GM18951 (cell line): ENCODE measurements around the gene ELAVL4.

Experiments used
- POLR2A ChIP-seq: IDR thresholded peaks from 4 replicates; pipeline ENCODE4 v1.6.1; 2011; ENCODE audit warnings: mild to moderate bottlenecking; ENCODE audit not compliant: insufficient read length, insufficient read depth; ENCODE audit errors: extremely low read depth
- in situ Hi-C: fragments of 300-500 bp; cut with MboI; formaldehyde crosslinking; loops from one replicate; pipeline ENCODE4 v1.12.0; 2022; ENCODE audit warnings: low sequenced_read_pairs, mixed read lengths, inconsistent platforms; ENCODE audit not compliant: unreplicated experiment

The ELAVL4 gene

DNA sequence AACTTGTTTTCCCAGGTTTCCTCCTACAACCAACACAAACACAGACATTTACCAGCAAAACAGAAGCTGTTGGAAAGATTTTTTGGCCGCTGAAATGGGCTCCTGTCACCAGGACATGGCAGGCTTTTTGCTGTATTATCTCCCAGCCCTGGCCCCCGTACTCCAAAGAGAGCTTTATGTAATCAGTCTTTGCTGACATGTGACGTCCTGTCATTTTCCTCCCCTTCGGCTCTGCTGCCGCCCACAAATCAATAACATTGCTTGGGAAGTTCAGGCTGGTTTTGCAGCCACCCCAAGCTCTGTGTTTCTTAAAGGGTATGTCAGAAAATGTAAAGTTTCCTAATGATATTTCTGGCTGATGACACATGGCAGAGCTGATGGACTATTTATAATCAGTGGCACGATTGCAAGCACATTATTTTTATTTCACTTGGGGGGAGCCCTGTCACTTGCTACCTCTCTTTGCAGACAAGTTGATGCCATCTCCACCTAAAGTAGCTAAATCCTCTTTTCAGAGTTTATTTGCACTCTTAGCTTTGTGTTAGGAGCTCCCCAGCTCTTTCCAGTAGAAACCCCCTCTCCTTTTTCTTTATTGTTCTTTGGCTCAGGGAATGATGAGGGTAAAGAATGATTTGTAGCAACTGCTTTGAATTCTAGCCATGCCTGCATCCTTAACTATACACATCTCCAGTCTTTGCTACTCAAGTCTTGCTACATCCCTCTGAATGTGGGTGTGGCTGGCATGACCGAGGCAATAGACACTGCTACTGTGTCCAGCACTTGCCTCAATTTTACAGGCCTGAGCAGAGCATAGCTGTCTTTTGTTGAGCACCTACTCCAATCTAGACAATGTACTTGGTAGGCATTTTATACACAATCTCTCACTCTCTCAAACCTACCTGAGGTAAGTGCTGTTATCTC lies 67.3 kb downstream of the ELAVL4 start:
- TF ChIP-seq POLR2A = no peak
- in situ Hi-C loops = no loop called here

DNA sequence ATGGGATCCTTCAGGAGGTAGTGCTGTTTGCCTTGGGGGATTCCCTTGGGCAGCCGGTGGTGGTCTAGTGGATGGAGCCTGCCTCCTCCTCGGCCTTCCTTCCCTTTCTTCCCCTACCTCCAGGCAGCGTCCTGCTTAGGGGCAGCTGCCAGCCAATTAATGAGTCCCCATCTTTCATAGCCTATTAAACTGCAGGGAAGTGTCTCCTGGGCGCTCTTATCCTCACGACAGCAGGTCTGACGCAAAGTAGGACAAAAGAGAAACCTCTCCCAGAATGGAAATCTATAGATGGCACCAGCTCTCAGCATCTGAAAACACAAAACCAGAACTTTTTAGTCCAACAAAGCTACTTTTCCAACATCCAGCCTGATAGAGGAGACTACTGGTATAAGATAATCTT lies 69.3 kb downstream of the ELAVL4 start:
- TF ChIP-seq POLR2A = no peak
- in situ Hi-C loops = no loop called here

DNA sequence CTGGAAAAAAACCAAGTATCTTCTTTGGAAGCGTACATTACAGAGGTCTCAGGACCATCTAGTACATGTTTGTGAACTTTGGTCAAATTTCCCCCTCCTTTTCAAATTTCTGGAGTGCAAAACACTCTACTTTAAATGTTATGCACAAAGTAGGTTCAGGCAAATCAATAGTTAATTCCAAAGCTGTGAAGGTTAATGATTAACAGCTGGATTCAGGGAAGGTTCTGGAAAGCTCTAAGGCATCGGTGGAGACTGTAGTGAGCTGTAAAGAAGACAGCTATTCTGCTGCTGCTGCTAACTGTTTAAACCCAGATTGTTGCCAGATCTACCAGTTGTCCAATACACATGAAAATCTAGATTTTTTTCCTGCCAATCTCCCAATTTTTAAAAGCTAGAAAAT lies 70.9 kb downstream of the ELAVL4 start:
- in situ Hi-C loops = no loop called here
- TF ChIP-seq POLR2A = no peak

DNA sequence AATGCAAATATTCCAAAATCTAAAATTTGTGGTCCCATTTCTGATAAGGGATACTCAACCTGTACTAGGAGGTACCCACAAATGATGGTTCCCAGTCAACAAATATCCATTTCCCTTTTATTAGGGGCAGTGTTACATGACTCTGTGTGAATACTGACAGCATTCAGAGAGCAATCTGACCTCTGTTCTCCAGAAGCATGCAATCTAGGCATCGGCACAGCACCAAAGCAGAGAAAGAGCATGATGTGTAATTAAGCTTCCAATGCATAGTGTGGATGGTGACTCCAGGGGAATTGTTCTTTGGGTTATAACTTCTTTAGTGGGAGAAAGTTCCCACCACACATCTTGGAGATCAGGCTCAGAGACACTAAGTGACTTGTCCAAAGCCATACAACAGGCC lies 71.6 kb downstream of the ELAVL4 start:
- TF ChIP-seq POLR2A = no peak
- in situ Hi-C loops = no loop called here

DNA sequence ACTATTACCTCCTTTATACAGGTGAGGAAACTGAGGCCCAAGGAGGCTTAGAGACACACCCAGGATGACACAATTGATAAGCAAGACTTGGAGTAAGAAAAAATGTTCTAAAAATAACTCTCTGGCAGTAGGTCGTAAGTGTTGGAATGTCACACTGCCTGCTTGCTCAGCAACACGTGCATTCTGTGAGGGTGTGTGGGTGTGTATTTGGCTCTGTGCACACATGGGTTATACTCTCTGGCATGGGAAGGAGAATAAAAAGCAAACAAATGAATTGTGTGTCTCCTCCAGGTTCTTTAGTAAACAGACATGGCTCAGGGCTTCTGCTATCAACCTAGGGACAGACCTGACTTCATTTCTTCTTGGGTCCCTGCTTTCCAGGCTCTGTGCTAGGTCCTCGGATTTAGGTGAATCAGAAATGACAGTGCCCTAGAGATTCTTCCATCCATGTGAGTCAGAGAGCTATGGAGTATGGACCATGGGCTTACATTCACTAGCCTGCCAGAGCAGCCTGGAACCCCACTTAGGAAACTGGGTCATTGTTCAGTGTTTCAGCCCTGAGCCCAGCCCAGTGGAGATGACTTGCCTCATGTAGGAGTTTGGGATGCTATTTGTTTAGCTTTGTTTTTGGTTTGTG lies 72.4 kb downstream of the ELAVL4 start:
- in situ Hi-C loops = no loop called here

DNA sequence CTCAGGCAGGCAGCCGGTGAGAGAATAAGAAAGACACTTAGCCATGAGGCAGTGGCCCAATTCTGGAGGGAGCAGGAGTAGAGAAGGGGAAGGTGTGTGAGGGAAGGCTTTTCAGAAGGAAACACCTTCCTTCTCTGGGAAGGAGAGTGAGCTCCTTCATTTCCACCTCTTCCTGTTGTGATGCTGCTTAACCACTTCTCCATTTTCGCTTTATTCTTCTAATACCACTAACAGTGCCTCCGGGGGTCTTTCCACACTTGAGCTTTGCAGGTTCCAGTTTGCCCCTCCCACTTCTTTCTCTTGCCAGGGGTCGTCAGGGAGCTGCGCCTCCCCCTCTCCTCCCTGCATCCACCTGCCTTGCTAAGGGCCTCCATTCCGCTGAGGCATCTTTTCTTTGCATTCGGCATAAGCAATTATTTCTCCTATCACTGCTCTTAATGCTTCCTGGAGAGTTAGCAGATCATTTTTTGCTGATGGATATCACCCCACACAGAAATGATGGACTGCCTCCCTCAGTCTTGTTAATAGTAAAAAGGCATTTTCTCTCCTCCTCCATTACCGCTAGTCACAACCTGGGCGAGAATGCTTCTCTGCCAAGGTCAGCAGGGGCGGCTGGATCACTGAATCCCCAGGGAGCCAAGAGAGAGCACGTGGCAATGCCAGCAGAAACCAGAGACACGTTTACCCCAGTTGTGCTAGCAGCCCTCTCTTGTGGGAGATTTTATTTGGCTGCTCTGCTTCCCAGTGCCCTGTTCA lies 74.8 kb downstream of the ELAVL4 start:
- in situ Hi-C loops = no loop called here
- TF ChIP-seq POLR2A = no peak

More for the DNA sequence above, 72.4 kb downstream of the ELAVL4 start:
- TF ChIP-seq POLR2A = no peak

DNA sequence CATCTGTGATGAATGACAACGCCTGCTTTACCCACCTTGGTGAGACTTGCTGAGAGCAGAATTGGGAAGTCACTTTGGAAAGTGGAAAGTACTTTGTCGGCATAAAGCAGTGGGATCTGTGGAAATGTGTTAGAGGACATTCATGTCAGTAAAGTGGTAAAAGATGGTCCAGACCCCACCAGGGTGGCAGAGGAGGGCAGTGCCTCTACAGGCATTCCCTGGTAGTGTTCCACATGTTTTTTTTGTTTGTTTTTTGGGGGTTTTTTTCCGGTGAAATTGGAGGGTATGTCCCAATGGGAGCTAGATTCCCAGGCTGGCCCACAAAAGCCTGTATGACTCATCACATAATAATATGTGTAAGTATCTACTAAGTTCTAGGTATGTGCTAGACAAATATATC lies 80.6 kb downstream of the ELAVL4 start:
- TF ChIP-seq POLR2A = no peak
- in situ Hi-C loops = no loop called here

DNA sequence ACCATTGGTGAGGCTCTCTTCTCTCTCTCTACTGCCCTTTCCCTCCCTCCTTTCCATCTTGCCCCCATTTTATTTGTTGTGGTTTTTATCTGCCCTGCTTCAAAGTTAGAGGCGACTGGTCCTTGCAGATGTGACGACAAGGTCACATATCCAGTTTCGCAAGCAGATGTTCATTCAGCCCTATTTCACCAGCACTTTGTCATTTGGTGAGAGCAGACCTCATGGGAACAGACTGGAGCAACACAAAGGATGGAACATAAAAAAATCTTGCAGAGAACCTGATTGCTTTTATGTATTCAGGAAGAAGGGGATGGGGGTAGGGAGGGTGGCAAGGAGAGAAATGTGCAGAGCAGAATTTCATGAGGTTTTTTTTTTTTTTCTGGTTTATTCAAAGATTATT lies 84.3 kb downstream of the ELAVL4 start:
- in situ Hi-C loops = no loop called here
- no peak for TF ChIP-seq POLR2A

DNA sequence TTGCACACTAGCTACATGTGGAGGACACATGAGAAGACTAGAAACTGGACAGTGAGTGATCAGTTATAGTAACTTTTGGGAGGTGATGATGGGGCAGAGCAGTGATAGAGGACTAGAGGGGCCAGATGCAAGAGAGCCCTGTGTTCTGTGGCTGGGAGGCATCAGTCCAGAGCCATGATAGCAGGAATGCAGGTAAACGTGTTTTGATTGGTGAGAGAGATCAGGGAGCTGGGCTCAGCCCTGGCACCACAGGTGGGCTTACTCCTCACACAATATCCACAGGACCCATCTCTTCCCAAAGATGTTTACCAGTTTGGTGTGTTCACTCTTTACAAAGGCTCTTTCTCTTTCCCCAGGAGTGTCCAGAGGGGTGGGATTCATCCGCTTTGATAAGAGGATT lies 86.5 kb downstream of the ELAVL4 start:
- in situ Hi-C loops = no loop called here

DNA sequence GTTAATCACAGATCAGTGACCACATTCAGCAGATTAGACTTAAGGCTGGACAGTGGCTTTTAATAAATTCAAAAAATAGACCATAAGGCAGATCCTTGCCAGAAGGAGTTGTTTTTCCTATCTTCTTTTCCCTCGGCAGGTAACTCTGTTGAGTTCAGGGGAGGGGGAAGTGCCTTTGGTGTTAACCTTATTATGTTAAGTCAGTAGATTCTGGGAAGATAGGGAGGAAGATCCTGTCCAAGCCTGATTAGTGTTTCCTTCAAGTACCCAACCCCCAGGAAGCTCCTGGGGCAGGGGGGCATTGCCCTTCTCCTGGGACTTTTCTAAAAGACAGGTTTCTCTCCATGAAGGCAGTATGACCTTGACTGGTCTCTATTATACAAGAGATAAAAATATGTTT lies 87.4 kb downstream of the ELAVL4 start:
- in situ Hi-C loops = no loop called here
- no peak for TF ChIP-seq POLR2A

More for the DNA sequence above, 86.5 kb downstream of the ELAVL4 start:
- TF ChIP-seq POLR2A = no peak

DNA sequence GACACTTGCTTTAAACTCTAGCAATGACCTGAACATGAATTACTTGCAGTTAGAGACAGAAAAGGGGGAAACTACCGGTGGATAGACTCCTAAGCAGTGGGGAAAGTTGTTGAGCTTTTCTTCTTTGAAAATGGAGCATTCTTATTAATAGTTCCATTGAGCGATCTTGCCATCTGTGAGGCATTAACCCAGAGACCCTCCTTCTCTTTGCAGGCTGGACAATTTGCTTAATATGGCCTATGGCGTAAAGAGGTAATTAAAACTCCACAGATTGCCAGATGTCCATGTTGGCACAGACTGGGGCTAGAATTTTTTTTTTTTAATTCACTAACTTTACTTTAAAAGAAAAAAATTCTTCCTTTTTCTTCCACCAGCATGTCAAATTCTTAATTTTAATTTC lies 88.5 kb downstream of the ELAVL4 start:
- in situ Hi-C loops = no loop called here
- no peak for TF ChIP-seq POLR2A

DNA sequence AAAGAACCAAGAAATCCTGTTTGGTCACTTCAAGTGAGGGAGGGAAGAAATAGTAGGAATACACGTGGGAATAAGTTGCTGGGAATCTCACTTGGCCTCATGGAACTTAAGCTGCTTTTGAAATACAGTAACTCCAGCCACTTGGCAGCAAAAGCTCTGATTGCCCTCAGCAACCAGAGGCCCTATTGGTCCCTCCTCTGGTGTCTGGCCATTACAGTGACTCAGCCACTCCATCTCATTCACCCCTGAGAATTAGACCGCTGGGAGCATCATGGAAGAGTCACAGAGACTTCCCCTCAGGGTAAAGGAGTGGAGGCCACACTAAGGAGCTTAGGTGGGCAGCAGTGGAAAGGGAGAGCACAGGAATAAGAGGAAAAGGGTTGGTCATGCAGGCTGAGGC lies 99.6 kb downstream of the ELAVL4 start:
- no peak for TF ChIP-seq POLR2A
- in situ Hi-C loops = no loop called here

DNA sequence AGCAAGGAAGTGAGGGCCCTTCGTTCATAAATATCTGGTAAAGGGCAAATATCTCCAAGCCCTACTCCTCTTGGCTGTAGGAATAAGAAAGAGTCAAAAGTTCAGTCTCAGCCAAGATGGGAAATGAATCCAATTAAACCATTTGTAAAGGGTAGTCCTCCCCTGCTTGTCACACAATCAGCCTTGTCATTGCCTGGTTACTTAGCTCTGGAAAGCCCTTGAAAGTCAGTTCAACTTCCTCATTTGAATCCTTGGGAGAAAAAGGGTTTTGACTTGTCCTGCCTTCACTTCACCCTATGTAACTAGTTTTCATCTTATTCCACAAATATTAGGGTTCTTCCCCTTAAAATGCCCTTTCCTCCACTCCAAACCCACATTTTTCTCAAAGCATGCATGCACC lies 100.0 kb downstream of the ELAVL4 start:
- no peak for TF ChIP-seq POLR2A

More for the DNA sequence above, 100.0 kb downstream of the ELAVL4 start:
- in situ Hi-C loops = no loop called here
